Skeletal muscle satellite cell (primary cell): ENCODE data around the gene KIRREL3.

Source experiments
- H3K27me3 ChIP-seq: 2 replicates; pipeline ENCODE4 v1.7.0; 2013; ENCODE audit warnings: low read length; ENCODE audit not compliant: control insufficient read depth, insufficient read depth
- H3K36me3 ChIP-seq: 2 replicates; pipeline ENCODE4 v1.7.0; 2013; ENCODE audit warnings: mild to moderate bottlenecking, control low read depth, low read length; ENCODE audit not compliant: insufficient read depth
- H3K4me1 ChIP-seq: 2 replicates; pipeline ENCODE4 v1.7.0; 2013; ENCODE audit warnings: low read length; ENCODE audit not compliant: control insufficient read depth, insufficient read depth
- H3K4me2 ChIP-seq: 2 replicates; pipeline ENCODE4 v1.7.0; 2013; ENCODE audit warnings: mild to moderate bottlenecking, low read length
- H3K4me3 ChIP-seq: 2 replicates; pipeline ENCODE4 v1.7.0; 2013; ENCODE audit warnings: low read length
- H3K9ac ChIP-seq: 2 replicates; pipeline ENCODE4 v1.7.0; 2013; ENCODE audit warnings: mild to moderate bottlenecking, low read depth, low read length, moderate library complexity
- H3K9me3 ChIP-seq: replicated peaks from 2 replicates; pipeline ENCODE4 v1.7.0; 2013; ENCODE audit warnings: mild to moderate bottlenecking, control low read depth, low read length

KIRREL3 gene

DNA sequence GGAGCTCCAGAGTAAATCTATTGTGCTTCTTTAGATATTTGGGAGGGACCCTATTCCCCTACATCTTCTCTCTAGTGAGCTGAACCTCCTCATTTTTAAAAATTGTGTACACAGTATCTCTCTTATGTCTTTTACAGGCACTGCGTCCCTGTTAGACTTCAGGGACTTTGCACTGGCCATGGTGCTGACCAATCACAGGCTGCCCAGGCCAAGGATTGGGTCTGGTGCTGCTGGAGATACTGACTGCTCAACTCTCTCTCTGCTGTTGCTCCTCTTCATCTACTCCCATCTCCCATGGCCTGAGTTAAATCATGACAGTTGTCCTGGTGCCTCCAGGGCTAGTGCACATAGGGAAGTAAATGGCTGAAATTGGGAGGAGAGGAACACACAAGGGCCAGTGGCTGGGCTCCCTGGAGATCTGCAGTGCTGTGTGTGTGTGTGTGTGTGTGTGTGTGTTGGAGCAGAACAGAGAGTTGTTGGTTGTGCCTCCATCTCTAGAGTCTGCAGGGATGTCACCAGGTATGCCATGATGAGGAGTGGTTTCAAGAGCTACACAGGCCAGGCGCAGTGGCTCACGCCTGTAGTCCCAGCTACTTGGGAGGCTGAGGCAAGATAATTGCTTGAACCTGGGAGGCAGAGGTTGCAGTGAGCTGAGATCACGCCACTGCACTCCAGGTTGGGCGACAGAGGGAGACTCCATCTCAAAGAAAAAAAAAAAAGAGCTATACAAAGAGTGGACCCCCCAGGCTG, 489.8 kb downstream of the KIRREL3 start:
- Histone ChIP-seq H3K4me1 (no peaks in the 10 kb centered on the region), H3K36me3 (no peaks in the 10 kb centered on the region), H3K9ac (no peak overlapping the region), H3K4me3 (no peak overlapping the region), H3K27me3 (no peaks in the 10 kb centered on the region), H3K9me3 (no peaks in the 10 kb centered on the region), H3K4me2 (no peak overlapping the region)

DNA sequence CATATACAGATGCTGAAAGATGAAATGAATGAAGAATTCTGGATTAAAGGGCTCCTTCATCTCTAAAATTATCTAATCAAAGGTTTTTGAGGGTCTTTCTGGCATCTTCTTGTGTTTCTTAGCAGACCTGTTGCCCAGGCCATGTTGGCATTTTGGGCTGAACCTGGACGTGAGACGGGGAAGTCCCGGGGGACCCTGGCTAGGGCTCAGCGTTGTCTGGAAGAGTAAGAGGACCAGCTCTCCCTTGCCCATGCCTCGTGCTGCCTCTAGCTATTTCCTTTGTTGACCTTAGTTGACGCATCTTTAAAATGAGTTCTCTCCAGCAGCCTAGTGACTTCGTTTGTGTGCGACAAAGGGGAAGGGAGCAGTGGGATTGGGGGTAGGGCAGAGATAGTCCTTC, 492.9 kb downstream of the KIRREL3 start:
- Histone ChIP-seq H3K4me1 (no peaks in the 10 kb centered on the region), H3K27me3 (no peaks in the 10 kb centered on the region), H3K36me3 (no peaks in the 10 kb centered on the region), H3K4me3 (no peak overlapping the region), H3K4me2 (no peak overlapping the region), H3K9me3 (no peaks in the 10 kb centered on the region), H3K9ac (no peak overlapping the region)

DNA sequence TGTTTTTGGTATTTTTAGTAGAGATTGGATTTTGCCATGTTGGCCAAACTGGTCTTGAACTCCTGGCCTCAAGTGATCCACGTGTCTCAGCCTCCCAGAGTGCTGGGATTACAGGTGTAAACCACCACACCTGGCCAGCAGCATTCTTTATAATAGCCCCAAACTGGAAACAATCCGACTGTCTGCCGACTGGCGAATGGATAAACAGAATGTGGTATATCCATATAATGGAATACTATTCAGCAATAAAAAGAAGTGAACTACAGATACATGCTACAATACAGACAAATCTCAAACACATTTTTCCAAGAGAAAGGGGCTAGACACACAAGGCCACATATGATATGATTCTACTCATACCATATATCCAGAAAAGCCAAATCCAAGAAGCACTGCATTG, 493.8 kb downstream of the KIRREL3 start:
- Histone ChIP-seq H3K4me3 (no peak overlapping the region), H3K36me3 (no peaks in the 10 kb centered on the region), H3K9me3 (no peaks in the 10 kb centered on the region), H3K27me3 (no peaks in the 10 kb centered on the region), H3K9ac (no peak overlapping the region), H3K4me2 (no peak overlapping the region), H3K4me1 (no peaks in the 10 kb centered on the region)

DNA sequence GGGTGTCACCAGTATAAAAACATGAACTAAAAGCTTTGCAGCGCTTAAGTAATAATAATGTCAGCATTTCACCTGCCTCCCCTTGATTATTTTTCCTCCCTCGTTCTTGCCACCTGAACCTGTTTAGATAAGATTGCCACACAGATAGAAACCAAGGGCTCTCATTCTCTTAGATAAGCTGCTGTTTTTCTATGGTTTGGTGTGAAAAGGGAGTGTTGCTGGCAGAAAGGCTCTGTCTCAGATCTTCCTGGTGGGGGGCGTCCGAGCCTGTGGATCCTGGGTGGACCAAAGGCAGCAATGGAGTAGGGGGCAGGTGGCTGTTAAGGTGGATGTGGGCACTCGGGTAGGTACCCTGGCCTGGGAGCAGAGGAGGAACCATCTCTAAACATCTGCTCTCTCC, 497.6 kb downstream of the KIRREL3 start:
- Histone ChIP-seq H3K9me3 (no peaks in the 10 kb centered on the region), H3K4me2 (no peak overlapping the region), H3K27me3 (no peaks in the 10 kb centered on the region), H3K36me3 (no peaks in the 10 kb centered on the region), H3K9ac (no peak overlapping the region), H3K4me1 (peaks cover 7% of the 10 kb centered on the region), H3K4me3 (no peak overlapping the region)

DNA sequence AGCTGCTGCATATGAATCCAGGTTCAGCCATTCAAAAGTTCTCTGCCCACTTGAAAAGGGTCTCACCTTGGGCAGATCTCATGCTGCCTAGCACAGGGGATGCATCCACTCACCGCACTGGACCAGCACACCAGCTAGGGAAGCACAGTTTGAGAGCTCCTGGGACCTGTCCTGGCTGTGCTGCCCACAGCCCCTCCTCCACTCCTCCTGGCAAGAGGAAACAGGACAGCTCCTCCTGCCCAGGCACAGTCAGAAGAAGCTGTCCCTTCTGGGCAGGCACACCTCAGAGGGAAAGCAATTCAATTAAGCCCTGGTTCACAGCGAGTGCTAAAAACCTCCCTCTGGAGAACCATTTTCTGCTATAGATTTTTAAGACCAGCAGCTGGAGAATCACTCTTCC, 498.4 kb downstream of the KIRREL3 start:
- H3K9ac ChIP-seq, result no peak overlapping the region
- no peak overlapping the region for H3K4me2 ChIP-seq
- H3K27me3 ChIP-seq, result no peaks in the 10 kb centered on the region
- H3K4me3 ChIP-seq, result no peak overlapping the region
- H3K36me3 ChIP-seq, result no peaks in the 10 kb centered on the region
- peaks cover 7% of the 10 kb centered on the region for H3K4me1 ChIP-seq
- no peaks in the 10 kb centered on the region for H3K9me3 ChIP-seq

DNA sequence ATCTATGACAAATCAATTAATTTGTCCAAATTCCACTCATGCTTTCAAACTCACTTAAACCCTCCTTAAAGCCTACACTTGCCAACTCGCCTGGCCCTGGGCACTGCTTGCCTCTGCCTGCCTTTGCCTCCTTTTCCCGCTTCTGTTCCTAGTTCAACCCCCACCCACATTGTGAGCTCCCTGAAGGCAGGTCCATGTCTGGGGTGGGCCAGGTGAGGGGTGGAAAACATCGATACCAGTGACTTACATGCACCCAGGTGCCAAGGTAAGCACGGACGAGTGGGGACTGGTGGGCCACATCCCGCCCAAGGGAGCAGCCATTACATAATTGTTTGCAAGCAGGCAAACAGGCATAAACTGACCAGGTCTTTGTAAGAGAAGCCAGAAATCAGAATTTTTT, 498.9 kb downstream of the KIRREL3 start:
- no peaks in the 10 kb centered on the region for H3K27me3 ChIP-seq
- no peaks in the 10 kb centered on the region for H3K36me3 ChIP-seq
- no peak overlapping the region for H3K9ac ChIP-seq
- H3K9me3 ChIP-seq, result no peaks in the 10 kb centered on the region
- H3K4me2 ChIP-seq, result no peak overlapping the region
- H3K4me1 ChIP-seq, result peaks cover 7% of the 10 kb centered on the region
- no peak overlapping the region for H3K4me3 ChIP-seq

DNA sequence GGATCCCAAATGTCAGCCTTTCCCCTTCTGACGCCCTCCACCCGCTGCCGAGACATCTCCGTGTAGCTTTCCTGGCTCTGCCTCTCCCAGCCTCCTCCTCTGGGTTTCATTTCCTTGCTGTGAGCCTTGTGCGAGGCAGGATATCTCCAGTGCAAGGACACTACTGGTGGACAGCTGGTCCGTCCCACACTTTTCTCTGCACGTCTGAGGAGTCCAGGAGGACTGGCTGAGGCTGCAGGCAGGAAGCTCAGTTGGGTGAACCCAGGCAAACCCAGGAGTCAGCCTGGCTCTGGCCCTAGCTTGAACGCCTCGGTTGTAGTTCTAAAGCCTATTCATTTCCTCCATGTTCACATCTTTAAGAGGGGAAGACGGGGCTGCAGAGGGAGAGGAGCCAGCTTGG, 499.6 kb downstream of the KIRREL3 start:
- Histone ChIP-seq H3K9me3 (no peaks in the 10 kb centered on the region), H3K4me3 (no peak overlapping the region), H3K9ac (no peak overlapping the region), H3K4me1 (peaks cover 7% of the 10 kb centered on the region), H3K36me3 (no peaks in the 10 kb centered on the region), H3K27me3 (no peaks in the 10 kb centered on the region), H3K4me2 (no peak overlapping the region)

DNA sequence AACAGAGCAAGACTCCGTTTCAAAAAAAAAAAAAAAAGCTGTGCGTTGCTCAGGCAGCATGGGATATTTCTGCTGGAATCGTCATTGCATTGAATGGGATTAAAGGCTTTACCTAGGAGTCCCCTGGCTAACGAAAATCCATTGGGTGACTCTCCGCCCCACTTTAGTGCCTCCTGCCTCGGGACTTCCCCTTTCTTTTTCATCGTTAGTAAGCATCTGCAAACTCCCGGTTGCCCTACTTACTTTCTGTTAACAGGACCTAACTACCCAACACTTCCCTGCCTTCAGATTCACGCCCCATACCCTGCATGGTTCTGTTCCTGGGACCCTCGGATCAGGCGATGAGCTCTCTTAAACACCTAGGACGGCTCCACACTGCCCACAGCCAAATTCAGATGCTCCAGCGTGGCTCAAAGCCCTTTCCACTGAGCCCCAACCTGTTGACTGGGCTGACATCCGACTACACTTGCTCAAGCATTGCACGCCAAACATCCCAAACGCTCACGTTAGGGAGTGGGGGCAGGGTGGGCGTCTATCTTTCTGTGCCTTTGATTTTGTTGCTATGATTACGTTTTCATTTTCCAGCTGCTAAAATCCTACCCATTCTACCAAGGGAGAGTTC, 501.3 kb downstream of the KIRREL3 start:
- Histone ChIP-seq H3K4me3 (no peak overlapping the region), H3K9me3 (no peaks in the 10 kb centered on the region), H3K9ac (no peak overlapping the region), H3K36me3 (no peaks in the 10 kb centered on the region), H3K27me3 (no peaks in the 10 kb centered on the region), H3K4me1 (peaks cover 7% of the 10 kb centered on the region), H3K4me2 (no peak overlapping the region)

DNA sequence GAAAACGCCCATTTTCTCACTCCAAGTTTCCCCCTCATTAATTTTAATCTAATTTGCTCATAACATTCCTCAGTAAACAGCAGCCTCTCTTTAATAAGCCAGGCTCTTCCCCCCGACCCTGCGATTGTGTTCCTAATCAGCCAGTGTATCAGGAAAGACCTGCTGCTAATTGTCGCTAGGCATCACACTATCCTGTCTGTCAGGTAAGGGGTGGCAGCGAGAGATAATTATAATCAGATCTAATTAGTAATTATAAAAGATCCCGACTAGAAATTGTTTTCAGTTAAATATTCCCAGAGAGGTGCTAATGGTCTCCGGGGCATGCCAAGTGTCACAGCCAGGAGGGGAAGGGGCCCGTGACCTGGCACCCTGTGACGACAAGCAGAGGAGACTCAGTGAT, 502.3 kb downstream of the KIRREL3 start:
- no peak overlapping the region for H3K4me2 ChIP-seq

DNA sequence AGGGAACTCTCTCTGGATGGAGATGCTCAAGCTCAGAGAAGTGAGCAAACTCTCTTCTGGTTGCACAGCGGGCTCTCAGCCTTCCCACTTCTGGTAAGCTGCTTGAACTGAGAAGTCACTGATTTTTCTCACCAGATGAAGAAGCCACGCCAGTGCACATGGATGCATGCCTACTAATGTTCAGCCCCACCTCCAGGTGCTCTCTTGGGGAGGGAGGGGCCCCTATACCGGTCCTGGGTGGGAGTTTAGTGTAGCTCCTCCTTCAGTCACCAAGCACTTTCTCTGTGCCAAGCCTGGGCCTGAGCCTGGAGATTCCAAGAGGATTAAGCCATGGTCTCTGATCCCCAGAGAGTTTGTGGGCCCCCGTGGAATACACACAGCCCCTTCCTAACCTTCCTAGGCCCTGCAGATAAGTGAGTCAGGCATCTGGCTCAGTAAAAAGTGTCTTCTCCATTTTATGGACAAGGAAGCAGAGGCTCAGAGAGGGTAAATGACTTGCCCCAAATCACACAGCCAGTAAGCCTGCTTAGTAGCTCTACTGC, 502.9 kb downstream of the KIRREL3 start:
- Histone ChIP-seq H3K4me3 (no peak overlapping the region), H3K4me1 (peaks cover 7% of the 10 kb centered on the region), H3K9ac (no peak overlapping the region), H3K36me3 (no peaks in the 10 kb centered on the region), H3K27me3 (no peaks in the 10 kb centered on the region), H3K9me3 (no peaks in the 10 kb centered on the region), H3K4me2 (no peak overlapping the region)

More for the DNA sequence above, 502.3 kb downstream of the KIRREL3 start:
- H3K9ac ChIP-seq, result no peak overlapping the region
- peaks cover 7% of the 10 kb centered on the region for H3K4me1 ChIP-seq
- no peaks in the 10 kb centered on the region for H3K27me3 ChIP-seq
- H3K4me3 ChIP-seq, result no peak overlapping the region
- H3K36me3 ChIP-seq, result no peaks in the 10 kb centered on the region
- H3K9me3 ChIP-seq, result no peaks in the 10 kb centered on the region

DNA sequence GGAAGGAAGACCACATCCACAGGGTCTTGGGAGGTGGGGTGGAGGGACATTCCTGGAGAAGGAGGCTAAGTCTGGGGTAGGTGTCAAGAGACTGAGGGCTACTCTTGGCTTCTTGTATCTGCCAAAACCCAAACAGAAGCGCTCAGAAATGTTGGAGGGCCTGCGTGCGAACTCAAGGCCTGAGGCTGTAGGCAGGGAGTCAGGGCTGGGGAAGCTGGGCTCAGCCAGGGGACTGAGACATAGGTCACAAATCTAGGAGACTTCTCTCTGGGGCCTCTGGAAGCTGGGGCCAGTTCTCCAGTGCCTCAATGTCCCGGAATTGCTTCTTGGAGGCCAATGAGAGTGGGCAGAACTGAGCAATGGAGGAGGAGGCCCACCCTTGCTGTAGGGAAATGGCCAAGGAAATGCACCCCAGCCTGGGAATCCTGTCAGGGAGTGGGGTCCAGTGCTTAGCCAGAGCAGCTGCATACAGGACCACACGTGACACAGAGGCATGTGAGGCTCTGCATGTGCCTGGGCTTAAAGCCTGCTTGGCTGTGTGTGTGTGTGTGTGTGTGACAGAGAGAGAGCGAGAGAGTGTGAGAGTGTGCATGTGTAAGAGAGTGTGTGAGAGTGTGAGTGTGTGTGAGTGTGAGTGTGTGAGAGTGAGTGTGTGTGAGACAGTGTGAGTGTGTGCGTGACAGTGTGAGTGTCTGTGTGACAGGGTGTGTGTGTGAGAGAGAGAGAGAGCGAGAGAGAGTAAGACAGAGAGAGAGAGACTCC, 503.8 kb downstream of the KIRREL3 start:
- H3K9me3 ChIP-seq, result no peaks in the 10 kb centered on the region

More for the DNA sequence above, 503.8 kb downstream of the KIRREL3 start:
- Histone ChIP-seq H3K4me2 (no peak overlapping the region), H3K9ac (no peak overlapping the region), H3K4me3 (no peak overlapping the region), H3K36me3 (no peaks in the 10 kb centered on the region), H3K27me3 (no peaks in the 10 kb centered on the region), H3K4me1 (peaks cover 7% of the 10 kb centered on the region)
